GM19025 (cell line): ENCODE data around the gene RAB11FIP4.
"Not testable (repeated sequence)": the region's sequence is repeated elsewhere in the genome, so short reads cannot be mapped to it uniquely, and the experiment has no call there.

ENCODE experiments used
- ATAC-seq: cut with Tn5 transposase; IDR thresholded peaks from one replicate; pipeline ENCODE4 v1.9.1; 2021; ENCODE audit warnings: mild to moderate bottlenecking, low read depth, moderate library complexity; ENCODE audit not compliant: unreplicated experiment

RAB11FIP4 gene

GRCh38 chr17:31428512-31428911, 37.0 kb downstream of the RAB11FIP4 start:
- no peak for ATAC-seq

- ATAC-seq = no peak
Measured at GRCh38 chr17:31431098-31431851, 39.8 kb downstream of the RAB11FIP4 start.

- ATAC-seq = no peak
Measured at GRCh38 chr17:31431852-31432658, 40.6 kb downstream of the RAB11FIP4 start.

- no peak for ATAC-seq
Measured at GRCh38 chr17:31433091-31433790, 41.8 kb downstream of the RAB11FIP4 start.

GRCh38 chr17:31433811-31434726, 42.6 kb downstream of the RAB11FIP4 start:
- no peak for ATAC-seq

- ATAC-seq = no peak
Measured at GRCh38 chr17:31434727-31435050, 43.2 kb downstream of the RAB11FIP4 start.

- ATAC-seq = no peak
Measured at GRCh38 chr17:31435581-31435980, 44.1 kb downstream of the RAB11FIP4 start.

GRCh38 chr17:31437720-31438400, 46.4 kb downstream of the RAB11FIP4 start:
- ATAC-seq = no peak

- no peak for ATAC-seq
Measured at GRCh38 chr17:31439716-31440115, 48.2 kb downstream of the RAB11FIP4 start.

GRCh38 chr17:31442276-31442675, 50.8 kb downstream of the RAB11FIP4 start:
- no peak for ATAC-seq

- ATAC-seq = not testable (repeated sequence)
Measured at GRCh38 chr17:31442856-31443255, 51.4 kb downstream of the RAB11FIP4 start.

- ATAC-seq = no peak
Measured at GRCh38 chr17:31443386-31443785, 51.9 kb downstream of the RAB11FIP4 start.

GRCh38 chr17:31444026-31444425, 52.6 kb downstream of the RAB11FIP4 start:
- ATAC-seq = no peak

- ATAC-seq = no peak
Measured at GRCh38 chr17:31446195-31446967, 54.9 kb downstream of the RAB11FIP4 start.

- ATAC-seq = no peak
Measured at GRCh38 chr17:31448467-31449077, 57.1 kb downstream of the RAB11FIP4 start.

- ATAC-seq = no peak
Measured at GRCh38 chr17:31449111-31449510, 57.6 kb downstream of the RAB11FIP4 start.

GRCh38 chr17:31449746-31450145, 58.3 kb downstream of the RAB11FIP4 start:
- no peak for ATAC-seq

- no peak for ATAC-seq
Measured at GRCh38 chr17:31452101-31452500, 60.6 kb downstream of the RAB11FIP4 start.
